Measurements from ENCODE around the gene MSN.

- TF ChIP-seq CTCF (IDR thresholded peaks at IDR 0.05) (no peak), EP300 (IDR thresholded peaks at IDR 0.05; ENCODE audit: low read depth) (no peak)
Observed at GRCh38 chrX:65630771-65631170, 36.7 kb upstream of the MSN start.

Data from transverse colon (tissue), 3 donors.